ENCODE data around the gene RILPL1. TPM values are rescaled to one million over a fixed set of nuclear protein-coding genes. Genes with fewer than 3 reads are reported as not detected.

RILPL1 gene
- total and polyA plus RNA-seq, 2 donors = 3.4 to 11.8 TPM

DNA sequence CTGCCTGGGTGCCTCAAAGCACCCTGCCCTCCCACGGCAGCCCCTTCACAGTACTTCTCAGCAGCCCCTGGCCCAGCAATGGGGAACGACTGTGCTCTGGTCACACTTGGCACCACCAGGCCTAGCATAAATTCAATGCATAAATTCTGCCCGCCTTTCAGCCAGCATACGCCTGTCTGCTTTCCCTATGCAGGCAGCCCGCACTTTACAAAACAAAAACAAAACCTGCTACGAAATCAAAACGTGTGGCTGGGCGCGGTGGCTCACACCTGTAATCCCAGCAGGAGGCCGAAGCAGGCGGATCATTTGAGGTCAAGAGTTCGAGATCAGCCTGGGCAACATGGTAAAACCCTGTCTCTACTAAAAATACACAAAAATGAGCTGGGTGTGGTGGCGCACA, 42.0 kb downstream of the RILPL1 start:
- Histone ChIP-seq H3K36me3 (ENCODE audit: control insufficient read depth in 2 of 2, insufficient read depth in 2 of 2, low read length in 1 of 2) (no peaks in the 10 kb centered on the region), H3K27me3 (ENCODE audit: control insufficient read depth in 2 of 2, insufficient read depth in 1 of 2, low read length in 1 of 2) (no peaks in the 10 kb centered on the region), H3K4me1 (ENCODE audit: control insufficient read depth in 2 of 2, insufficient read depth in 2 of 2, low read length in 2 of 2) (no peaks in the 10 kb centered on the region), H3K27ac (ENCODE audit: low read depth in 1 of 2, low read length in 1 of 2) (no peak overlapping the region), H3K9me3 (ENCODE audit: control insufficient read depth in 2 of 2, insufficient read depth in 1 of 2, low read length in 1 of 2) (no peaks in the 10 kb centered on the region), H3K4me3 (ENCODE audit: low read length in 2 of 2) (no peak overlapping the region)
- 93% methylated on average over 13 of the region's 13 CpGs for WGBS
- DNase-seq (ENCODE audit: low read depth in 6 of 9, low spot score in 9 of 9) = no peak

DNA sequence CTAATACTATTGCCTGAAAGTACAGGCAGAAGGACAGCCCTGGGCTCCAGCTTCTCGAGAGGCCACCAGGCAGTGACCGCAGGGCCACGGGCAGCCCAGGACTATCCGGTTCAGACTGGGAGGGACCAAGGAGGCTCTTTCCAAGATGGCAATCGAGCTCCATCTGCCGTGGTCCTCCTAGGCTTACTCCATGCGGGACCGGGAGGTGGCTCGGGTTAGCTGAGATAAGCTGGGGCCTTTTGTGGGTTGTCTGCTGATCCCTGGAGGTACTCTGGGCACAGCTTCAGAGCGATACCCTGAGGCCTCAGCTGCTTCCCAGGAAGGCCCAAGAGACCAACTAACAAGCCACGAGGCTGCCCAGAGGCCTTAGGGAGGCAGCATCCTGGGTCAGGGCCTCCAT, 42.5 kb downstream of the RILPL1 start:
- Histone ChIP-seq H3K27me3 (ENCODE audit: control insufficient read depth in 2 of 2, insufficient read depth in 1 of 2, low read length in 1 of 2) (no peaks in the 10 kb centered on the region), H3K4me3 (ENCODE audit: low read length in 2 of 2) (no peak overlapping the region), H3K4me1 (ENCODE audit: control insufficient read depth in 2 of 2, insufficient read depth in 2 of 2, low read length in 2 of 2) (no peaks in the 10 kb centered on the region), H3K27ac (ENCODE audit: low read depth in 1 of 2, low read length in 1 of 2) (no peak overlapping the region), H3K9me3 (ENCODE audit: control insufficient read depth in 2 of 2, insufficient read depth in 1 of 2, low read length in 1 of 2) (no peaks in the 10 kb centered on the region), H3K36me3 (ENCODE audit: control insufficient read depth in 2 of 2, insufficient read depth in 2 of 2, low read length in 1 of 2) (no peaks in the 10 kb centered on the region)
- DNase-seq (ENCODE audit: low read depth in 6 of 9, low spot score in 9 of 9) = no peak
- WGBS = 97% methylated on average over 11 of the region's 11 CpGs

DNA sequence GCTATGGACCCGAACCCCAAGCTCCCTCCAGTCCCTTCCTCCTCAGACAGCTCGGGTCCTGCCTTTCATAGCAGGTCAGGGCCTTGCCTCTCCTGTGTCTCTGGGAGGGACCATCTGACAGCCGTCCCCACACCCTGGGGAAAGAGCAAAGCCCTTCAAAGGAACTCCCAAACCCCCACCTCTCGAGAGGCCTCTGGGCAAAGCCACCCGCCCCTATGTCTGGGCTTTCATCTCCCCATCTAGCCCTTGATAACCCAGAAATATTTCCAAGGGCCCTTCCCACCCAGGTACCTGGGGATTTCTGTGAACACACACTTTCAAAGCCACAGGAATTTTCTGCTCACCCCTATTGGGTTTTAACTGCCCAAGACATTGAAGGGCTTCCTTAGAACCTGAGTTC, 43.4 kb downstream of the RILPL1 start:
- Histone ChIP-seq H3K36me3 (ENCODE audit: control insufficient read depth in 2 of 2, insufficient read depth in 2 of 2, low read length in 1 of 2) (no peaks in the 10 kb centered on the region), H3K4me3 (ENCODE audit: low read length in 2 of 2) (no peak overlapping the region), H3K27me3 (ENCODE audit: control insufficient read depth in 2 of 2, insufficient read depth in 1 of 2, low read length in 1 of 2) (no peaks in the 10 kb centered on the region), H3K4me1 (ENCODE audit: control insufficient read depth in 2 of 2, insufficient read depth in 2 of 2, low read length in 2 of 2) (no peaks in the 10 kb centered on the region), H3K9me3 (ENCODE audit: control insufficient read depth in 2 of 2, insufficient read depth in 1 of 2, low read length in 1 of 2) (no peaks in the 10 kb centered on the region), H3K27ac (ENCODE audit: low read depth in 1 of 2, low read length in 1 of 2) (no peak overlapping the region)
- DNase-seq (ENCODE audit: low read depth in 6 of 9, low spot score in 9 of 9) = no peak
- WGBS = 94% methylated on average over 5 of the region's 5 CpGs

DNA sequence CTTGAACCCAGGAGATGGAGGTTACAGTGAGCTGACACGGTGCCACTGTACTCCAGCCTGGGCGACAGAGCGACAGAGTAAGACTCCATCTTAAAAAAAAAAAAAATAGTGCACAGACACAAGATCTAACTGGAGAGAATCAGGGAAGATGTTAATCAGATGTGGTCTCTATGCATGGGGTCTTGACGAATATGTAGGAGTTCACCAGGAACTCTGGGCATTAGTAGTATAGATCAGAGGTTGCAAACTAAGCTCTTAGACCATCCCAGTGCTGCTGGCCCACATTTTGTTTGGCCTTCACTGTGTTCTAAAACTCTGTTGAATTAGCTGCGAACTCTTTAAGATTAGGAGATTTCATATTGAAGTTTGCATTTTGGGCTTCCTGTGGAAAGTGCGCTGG, 43.9 kb downstream of the RILPL1 start:
- no peak overlapping the region for H3K4me3 ChIP-seq (ENCODE audit: low read length in 2 of 2)
- no peak for DNase-seq (ENCODE audit: low read depth in 6 of 9, low spot score in 9 of 9)
- H3K27me3 ChIP-seq (ENCODE audit: control insufficient read depth in 2 of 2, insufficient read depth in 1 of 2, low read length in 1 of 2) = no peaks in the 10 kb centered on the region
- H3K9me3 ChIP-seq (ENCODE audit: control insufficient read depth in 2 of 2, insufficient read depth in 1 of 2, low read length in 1 of 2) = no peaks in the 10 kb centered on the region
- H3K4me1 ChIP-seq (ENCODE audit: control insufficient read depth in 2 of 2, insufficient read depth in 2 of 2, low read length in 2 of 2) = peaks cover 0 to 4% of the 10 kb centered on the region in 2 donors
- H3K36me3 ChIP-seq (ENCODE audit: control insufficient read depth in 2 of 2, insufficient read depth in 2 of 2, low read length in 1 of 2) = no peaks in the 10 kb centered on the region
- no peak overlapping the region for H3K27ac ChIP-seq (ENCODE audit: low read depth in 1 of 2, low read length in 1 of 2)
- WGBS = 89% methylated on average over 6 of the region's 6 CpGs

DNA sequence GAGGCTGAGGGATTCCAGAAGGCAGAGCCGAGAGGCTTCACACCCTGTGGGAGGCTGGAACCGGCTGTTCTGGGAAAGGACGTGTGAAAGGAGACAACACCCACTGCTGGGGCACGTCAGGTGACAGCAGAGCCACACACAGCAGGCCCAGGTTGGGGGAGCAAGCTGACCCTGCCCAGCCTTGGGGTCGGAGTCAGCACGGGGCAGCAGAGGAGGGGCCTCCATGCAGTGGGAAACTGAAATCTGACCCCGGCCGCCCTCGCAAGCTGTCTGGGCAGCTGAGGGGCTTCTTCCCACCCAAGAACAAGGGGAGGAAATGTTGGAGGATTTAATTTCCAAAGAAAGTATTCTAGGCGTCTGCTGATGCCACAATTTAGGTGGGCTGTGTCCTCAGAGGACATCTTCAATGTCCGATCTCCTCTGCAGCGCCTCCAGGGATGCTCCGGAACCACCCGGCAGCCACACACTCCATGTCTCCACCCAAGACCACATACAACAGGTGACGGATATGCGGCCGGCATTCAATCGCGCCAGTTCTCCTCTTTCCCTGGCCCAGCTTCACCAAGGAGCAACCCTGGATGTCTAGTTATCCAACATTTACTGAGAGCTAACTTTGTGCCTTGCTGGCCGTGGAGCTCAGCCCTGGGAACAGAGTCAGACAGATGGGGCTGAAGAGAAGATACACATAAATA, 44.8 kb downstream of the RILPL1 start:
- H3K4me3 ChIP-seq (ENCODE audit: low read length in 2 of 2) = no peak overlapping the region
- no peaks in the 10 kb centered on the region for H3K9me3 ChIP-seq (ENCODE audit: control insufficient read depth in 2 of 2, insufficient read depth in 1 of 2, low read length in 1 of 2)
- peaks cover 8 to 13% of the 10 kb centered on the region in 2 donors for H3K4me1 ChIP-seq (ENCODE audit: control insufficient read depth in 2 of 2, insufficient read depth in 2 of 2, low read length in 2 of 2)
- no peaks in the 10 kb centered on the region for H3K36me3 ChIP-seq (ENCODE audit: control insufficient read depth in 2 of 2, insufficient read depth in 2 of 2, low read length in 1 of 2)
- 92% methylated on average over 20 of the region's 20 CpGs for WGBS
- H3K27me3 ChIP-seq (ENCODE audit: control insufficient read depth in 2 of 2, insufficient read depth in 1 of 2, low read length in 1 of 2) = no peaks in the 10 kb centered on the region
- H3K27ac ChIP-seq (ENCODE audit: low read depth in 1 of 2, low read length in 1 of 2) = no peak overlapping the region
- DNase-seq (ENCODE audit: low read depth in 6 of 9, low spot score in 9 of 9) = no peak

DNA sequence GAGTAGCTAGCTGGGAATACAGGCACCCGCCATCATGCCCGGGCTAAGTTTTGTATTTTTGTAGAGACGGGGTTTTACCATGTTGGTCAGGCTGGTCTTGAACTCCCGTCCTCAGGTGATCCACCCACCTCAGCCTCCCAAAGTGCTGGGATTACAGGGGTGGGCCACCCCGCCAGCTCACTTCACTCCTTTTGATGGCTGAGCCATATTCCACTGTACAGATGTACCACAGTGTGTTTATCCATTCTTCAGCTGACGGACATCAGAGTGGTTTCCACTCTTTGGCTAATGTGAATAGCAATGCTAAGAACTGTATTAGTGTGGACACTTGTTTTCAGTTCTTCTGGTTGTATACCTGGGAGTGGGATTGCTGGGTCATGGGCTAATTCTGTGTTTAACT, 46.1 kb downstream of the RILPL1 start:
- Histone ChIP-seq H3K4me3 (ENCODE audit: low read length in 2 of 2) (no peak overlapping the region), H3K27ac (ENCODE audit: low read depth in 1 of 2, low read length in 1 of 2) (no peak overlapping the region), H3K9me3 (ENCODE audit: control insufficient read depth in 2 of 2, insufficient read depth in 1 of 2, low read length in 1 of 2) (no peaks in the 10 kb centered on the region), H3K4me1 (ENCODE audit: control insufficient read depth in 2 of 2, insufficient read depth in 2 of 2, low read length in 2 of 2) (peaks cover 12 to 22% of the 10 kb centered on the region in 2 donors), H3K36me3 (ENCODE audit: control insufficient read depth in 2 of 2, insufficient read depth in 2 of 2, low read length in 1 of 2) (no peaks in the 10 kb centered on the region), H3K27me3 (ENCODE audit: control insufficient read depth in 2 of 2, insufficient read depth in 1 of 2, low read length in 1 of 2) (no peaks in the 10 kb centered on the region)
- WGBS = 98% methylated on average over 6 of the region's 6 CpGs
- no peak for DNase-seq (ENCODE audit: low read depth in 6 of 9, low spot score in 9 of 9)

DNA sequence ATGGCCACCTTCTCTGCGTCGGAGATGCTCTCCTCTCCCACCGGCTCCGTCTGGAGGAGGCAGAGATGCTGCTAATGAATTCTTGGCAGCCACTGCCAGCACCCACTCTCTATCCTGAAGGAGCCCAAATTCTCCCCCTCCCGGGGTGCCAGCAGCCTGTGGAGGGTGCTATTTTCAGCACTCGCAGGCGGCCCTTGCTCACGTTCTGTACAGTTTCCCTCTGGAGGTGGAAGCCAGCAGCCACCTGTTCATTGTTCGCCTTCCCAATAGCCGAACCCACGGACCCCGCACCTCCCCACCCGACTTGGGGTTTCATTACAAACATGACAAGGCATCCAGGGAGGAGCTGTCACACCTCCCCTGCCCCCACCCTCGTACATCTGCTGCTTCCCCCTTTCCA, 47.8 kb downstream of the RILPL1 start:
- Histone ChIP-seq H3K27ac (ENCODE audit: low read depth in 1 of 2, low read length in 1 of 2) (no peak overlapping the region), H3K36me3 (ENCODE audit: control insufficient read depth in 2 of 2, insufficient read depth in 2 of 2, low read length in 1 of 2) (no peaks in the 10 kb centered on the region), H3K9me3 (ENCODE audit: control insufficient read depth in 2 of 2, insufficient read depth in 1 of 2, low read length in 1 of 2) (no peaks in the 10 kb centered on the region), H3K4me3 (ENCODE audit: low read length in 2 of 2) (no peak overlapping the region), H3K27me3 (ENCODE audit: control insufficient read depth in 2 of 2, insufficient read depth in 1 of 2, low read length in 1 of 2) (no peaks in the 10 kb centered on the region), H3K4me1 (ENCODE audit: control insufficient read depth in 2 of 2, insufficient read depth in 2 of 2, low read length in 2 of 2) (peaks cover 12 to 22% of the 10 kb centered on the region in 2 donors)
- WGBS = 93% methylated on average over 14 of the region's 14 CpGs
- no peak for DNase-seq (ENCODE audit: low read depth in 6 of 9, low spot score in 9 of 9)

DNA sequence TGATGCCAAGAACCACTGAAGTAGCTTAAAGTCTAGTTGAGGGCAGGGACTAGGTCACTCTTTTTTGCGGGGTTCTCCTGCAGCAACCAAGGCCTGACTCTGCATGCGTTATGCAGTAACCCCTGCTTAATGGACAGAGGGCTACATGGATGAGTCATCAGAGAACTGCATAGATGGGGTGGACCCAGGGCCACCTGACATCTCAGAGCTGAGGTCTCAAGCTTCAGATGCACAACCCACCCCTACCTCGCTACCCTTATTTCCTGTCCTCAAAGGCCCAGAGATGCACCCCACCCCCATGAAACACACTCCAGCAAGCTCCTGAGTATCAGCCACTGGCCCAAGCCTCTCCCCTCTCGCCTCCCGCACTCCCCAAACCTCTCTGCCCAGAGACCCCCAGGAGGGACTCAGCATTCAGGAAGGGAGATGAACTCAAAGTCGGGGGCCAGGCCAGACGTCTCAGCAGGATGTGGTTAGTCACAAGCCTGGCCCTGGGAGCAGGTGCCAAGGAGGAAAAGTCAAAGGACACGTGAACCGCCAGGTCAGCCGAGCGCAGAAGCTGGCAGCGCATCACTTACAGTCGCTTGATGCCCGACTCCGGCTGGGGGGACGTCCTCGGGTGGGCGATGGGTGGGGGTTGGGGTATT, 49.8 kb downstream of the RILPL1 start:
- H3K27me3 ChIP-seq (ENCODE audit: control insufficient read depth in 2 of 2, insufficient read depth in 1 of 2, low read length in 1 of 2) = no peaks in the 10 kb centered on the region
- H3K4me3 ChIP-seq (ENCODE audit: low read length in 2 of 2) = no peak overlapping the region
- H3K4me1 ChIP-seq (ENCODE audit: control insufficient read depth in 2 of 2, insufficient read depth in 2 of 2, low read length in 2 of 2) = peaks cover 12 to 22% of the 10 kb centered on the region in 2 donors
- H3K27ac ChIP-seq (ENCODE audit: low read depth in 1 of 2, low read length in 1 of 2) = no peak overlapping the region
- H3K36me3 ChIP-seq (ENCODE audit: control insufficient read depth in 2 of 2, insufficient read depth in 2 of 2, low read length in 1 of 2) = no peaks in the 10 kb centered on the region
- no peaks in the 10 kb centered on the region for H3K9me3 ChIP-seq (ENCODE audit: control insufficient read depth in 2 of 2, insufficient read depth in 1 of 2, low read length in 1 of 2)
- WGBS = 20% methylated on average over 18 of the region's 18 CpGs
- DNase-seq (ENCODE audit: low read depth in 6 of 9, low spot score in 9 of 9) = peak in 6 of 9 donors; percentile 10 to 64 (median 36)

DNA sequence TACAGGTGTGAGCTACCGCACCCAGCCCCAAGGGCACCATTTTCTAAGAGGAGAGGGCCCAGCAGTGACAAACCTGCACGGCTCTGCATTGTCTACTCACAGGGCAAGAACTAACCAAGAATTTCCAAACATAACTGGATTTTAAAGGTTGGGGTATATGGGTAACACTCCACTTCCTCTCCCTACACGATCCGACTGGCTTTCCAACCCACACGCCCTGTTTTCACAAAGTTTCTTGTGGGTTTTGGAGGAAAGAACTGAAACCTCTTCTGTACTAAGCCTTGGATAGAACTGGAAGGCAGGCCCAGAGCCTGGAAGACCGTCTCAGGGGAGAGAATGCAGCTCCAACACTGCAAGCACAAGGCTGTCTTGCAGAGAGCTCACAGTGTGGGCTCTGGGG, 50.6 kb downstream of the RILPL1 start:
- Histone ChIP-seq H3K36me3 (ENCODE audit: control insufficient read depth in 2 of 2, insufficient read depth in 2 of 2, low read length in 1 of 2) (no peaks in the 10 kb centered on the region), H3K4me1 (ENCODE audit: control insufficient read depth in 2 of 2, insufficient read depth in 2 of 2, low read length in 2 of 2) (peaks cover 12 to 22% of the 10 kb centered on the region in 2 donors), H3K4me3 (ENCODE audit: low read length in 2 of 2) (no peak overlapping the region), H3K27me3 (ENCODE audit: control insufficient read depth in 2 of 2, insufficient read depth in 1 of 2, low read length in 1 of 2) (no peaks in the 10 kb centered on the region), H3K27ac (ENCODE audit: low read depth in 1 of 2, low read length in 1 of 2) (peak overlapping the region in 1 of 2 donors; percentile 2), H3K9me3 (ENCODE audit: control insufficient read depth in 2 of 2, insufficient read depth in 1 of 2, low read length in 1 of 2) (no peaks in the 10 kb centered on the region)
- 92% methylated on average over 6 of the region's 6 CpGs for WGBS
- DNase-seq (ENCODE audit: low read depth in 6 of 9, low spot score in 9 of 9) = peak in 2 of 9 donors; percentile 8 to 11

Measured in thymus (tissue), 11 donors.